ENCODE results near the gene COL6A1. TPM values are rescaled to one million over a fixed set of nuclear protein-coding genes. Genes with fewer than 3 reads are reported as not detected.
A peak's percentile ranks its signal among the peaks of the same experiment; 100 is the strongest.

COL6A1 gene
- total and polyA plus RNA-seq, 5 donors = 112 to 192 (median 165) TPM

GRCh38 chr21:45984584-45985095 is 3.1 kb downstream of the COL6A1 start:
- 73% methylated on average over 3 of the region's 3 CpGs for WGBS
- Histone ChIP-seq H3K4me3 (ENCODE audit: low read length) (no peak overlapping the region), H3K27ac (ENCODE audit: low read length) (no peak overlapping the region), H3K4me1 (ENCODE audit: control insufficient read depth, insufficient read depth, low read length) (no peaks in the 10 kb centered on the region), H3K9me3 (ENCODE audit: control insufficient read depth, low read length) (no peaks in the 10 kb centered on the region), H3K27me3 (ENCODE audit: control insufficient read depth, insufficient read depth) (no peaks in the 10 kb centered on the region)
- ATAC-seq = no peak
- peak in 1 of 3 donors; percentile 29 for DNase-seq
- intact Hi-C loops (cut with DNase I) = loop anchor here in 3 of 4 donors (5.0 kb wide), 2 partner anchors 43 to 113 kb away; partner anchors contain the start of gene COL6A2 (in 2 of the 3)

- ATAC-seq (no peak), DNase-seq (peak; percentile 20 to 65 (median 57))
- Histone ChIP-seq H3K9me3 (ENCODE audit: control insufficient read depth, low read length) (no peaks in the 10 kb centered on the region), H3K4me3 (ENCODE audit: low read length) (no peak overlapping the region), H3K4me1 (ENCODE audit: control insufficient read depth, insufficient read depth, low read length) (no peaks in the 10 kb centered on the region), H3K27me3 (ENCODE audit: control insufficient read depth, insufficient read depth) (no peaks in the 10 kb centered on the region), H3K27ac (ENCODE audit: low read length) (no peak overlapping the region)
- 86% methylated on average over 37 of the region's 37 CpGs for WGBS
- intact Hi-C loops (cut with DNase I) = no loop called here
These were observed 4.1 kb downstream of the COL6A1 start for GRCh38 chr21:45985471-45986315.

DNA sequence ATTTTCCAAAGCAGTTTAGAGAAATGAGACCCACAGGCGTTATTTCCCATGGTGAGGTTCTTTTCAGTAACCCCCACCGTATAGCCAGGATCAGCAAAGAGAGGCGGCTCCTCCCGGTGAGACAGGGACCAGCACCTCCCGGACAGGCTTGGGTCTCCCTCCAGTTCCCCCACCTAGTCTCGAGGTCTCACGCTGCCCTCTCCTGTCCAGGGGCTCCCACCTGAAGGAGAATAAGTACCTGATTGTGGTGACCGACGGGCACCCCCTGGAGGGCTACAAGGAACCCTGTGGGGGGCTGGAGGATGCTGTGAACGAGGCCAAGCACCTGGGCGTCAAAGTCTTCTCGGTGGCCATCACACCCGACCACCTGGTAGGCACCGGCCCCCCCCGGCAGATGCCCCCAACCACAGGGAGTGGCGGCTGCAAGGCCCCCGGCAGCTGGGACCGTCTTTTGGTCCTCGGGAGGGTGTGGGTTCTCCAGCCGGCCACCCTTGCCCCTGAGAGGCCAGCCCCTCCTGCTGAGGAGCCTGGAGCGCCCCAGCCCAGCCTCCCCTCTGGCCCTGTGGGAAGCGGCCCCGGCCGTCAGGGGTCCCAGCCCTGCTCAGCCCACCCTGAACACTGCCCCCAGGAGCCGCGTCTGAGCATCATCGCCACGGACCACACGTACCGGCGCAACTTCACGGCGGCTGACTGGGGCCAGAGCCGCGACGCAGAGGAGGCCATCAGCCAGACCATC is 4.9 kb downstream of the COL6A1 start:
- WGBS = 90% methylated on average over 36 of the region's 36 CpGs
- ATAC-seq (no peak), DNase-seq (peak in 2 of 3 donors; percentile 40 to 58)
- no peaks in the 10 kb centered on the region for H3K27me3 ChIP-seq (ENCODE audit: control insufficient read depth, insufficient read depth)
- H3K9me3 ChIP-seq (ENCODE audit: control insufficient read depth, low read length) = no peaks in the 10 kb centered on the region
- no peak overlapping the region for H3K4me3 ChIP-seq (ENCODE audit: low read length)
- H3K27ac ChIP-seq (ENCODE audit: low read length) = no peak overlapping the region
- intact Hi-C loops (cut with DNase I) = no loop called here
- no peaks in the 10 kb centered on the region for H3K4me1 ChIP-seq (ENCODE audit: control insufficient read depth, insufficient read depth, low read length)

DNA sequence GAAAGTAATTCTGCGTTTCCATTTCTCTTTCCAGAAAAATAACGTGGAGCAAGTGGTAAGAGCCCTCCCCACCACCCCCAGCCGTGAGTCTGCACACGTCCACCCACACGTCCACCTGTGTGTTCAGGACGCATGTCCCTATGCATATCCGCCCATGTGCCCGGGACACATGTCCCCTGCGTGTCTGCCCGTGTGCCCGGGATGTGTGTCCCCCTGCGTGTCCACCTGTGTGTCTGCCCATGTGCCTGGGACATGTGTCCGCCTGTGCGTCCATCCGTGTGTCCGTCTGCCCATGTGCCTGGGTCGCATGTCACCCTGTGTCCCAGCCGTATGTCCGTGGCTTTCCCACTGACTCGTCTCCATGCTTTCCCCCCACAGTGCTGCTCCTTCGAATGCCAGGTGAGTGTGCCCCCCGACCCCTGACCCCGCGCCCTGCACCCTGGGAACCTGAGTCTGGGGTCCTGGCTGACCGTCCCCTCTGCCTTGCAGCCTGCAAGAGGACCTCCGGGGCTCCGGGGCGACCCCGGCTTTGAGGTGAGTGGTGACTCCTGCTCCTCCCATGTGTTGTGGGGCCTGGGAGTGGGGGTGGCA is 5.6 kb downstream of the COL6A1 start:
- DNase-seq = peak in 2 of 3 donors; percentile 51 to 62
- intact Hi-C loops (cut with DNase I) = no loop called here
- Histone ChIP-seq H3K27ac (ENCODE audit: low read length) (no peak overlapping the region), H3K9me3 (ENCODE audit: control insufficient read depth, low read length) (no peaks in the 10 kb centered on the region), H3K27me3 (ENCODE audit: control insufficient read depth, insufficient read depth) (no peaks in the 10 kb centered on the region), H3K4me1 (ENCODE audit: control insufficient read depth, insufficient read depth, low read length) (no peaks in the 10 kb centered on the region), H3K4me3 (ENCODE audit: low read length) (no peak overlapping the region)
- ATAC-seq = no peak
- 90% methylated on average over 29 of the region's 29 CpGs for WGBS

GRCh38 chr21:45988366-45989347 is 7.1 kb downstream of the COL6A1 start:
- H3K27ac ChIP-seq (ENCODE audit: low read length) = no peak overlapping the region
- no peak overlapping the region for H3K4me3 ChIP-seq (ENCODE audit: low read length)
- H3K27me3 ChIP-seq (ENCODE audit: control insufficient read depth, insufficient read depth) = no peaks in the 10 kb centered on the region
- WGBS = 80% methylated on average over 36 of the region's 36 CpGs
- intact Hi-C loops (cut with DNase I) = no loop called here
- no peaks in the 10 kb centered on the region for H3K9me3 ChIP-seq (ENCODE audit: control insufficient read depth, low read length)
- ATAC-seq = no peak
- peak in 2 of 3 donors; percentile 48 to 51 for DNase-seq
- no peaks in the 10 kb centered on the region for H3K4me1 ChIP-seq (ENCODE audit: control insufficient read depth, insufficient read depth, low read length)

- intact Hi-C loops (cut with DNase I) = no loop called here
- 90% methylated on average over 32 of the region's 32 CpGs for WGBS
- no peaks in the 10 kb centered on the region for H3K4me1 ChIP-seq (ENCODE audit: control insufficient read depth, insufficient read depth, low read length)
- H3K27me3 ChIP-seq (ENCODE audit: control insufficient read depth, insufficient read depth) = no peaks in the 10 kb centered on the region
- peak in 2 of 3 donors; percentile 53 to 72 for DNase-seq
- no peak overlapping the region for H3K27ac ChIP-seq (ENCODE audit: low read length)
- H3K9me3 ChIP-seq (ENCODE audit: control insufficient read depth, low read length) = no peaks in the 10 kb centered on the region
- H3K4me3 ChIP-seq (ENCODE audit: low read length) = no peak overlapping the region
- no peak for ATAC-seq
These were observed 7.9 kb downstream of the COL6A1 start for GRCh38 chr21:45989355-45990048.

DNA sequence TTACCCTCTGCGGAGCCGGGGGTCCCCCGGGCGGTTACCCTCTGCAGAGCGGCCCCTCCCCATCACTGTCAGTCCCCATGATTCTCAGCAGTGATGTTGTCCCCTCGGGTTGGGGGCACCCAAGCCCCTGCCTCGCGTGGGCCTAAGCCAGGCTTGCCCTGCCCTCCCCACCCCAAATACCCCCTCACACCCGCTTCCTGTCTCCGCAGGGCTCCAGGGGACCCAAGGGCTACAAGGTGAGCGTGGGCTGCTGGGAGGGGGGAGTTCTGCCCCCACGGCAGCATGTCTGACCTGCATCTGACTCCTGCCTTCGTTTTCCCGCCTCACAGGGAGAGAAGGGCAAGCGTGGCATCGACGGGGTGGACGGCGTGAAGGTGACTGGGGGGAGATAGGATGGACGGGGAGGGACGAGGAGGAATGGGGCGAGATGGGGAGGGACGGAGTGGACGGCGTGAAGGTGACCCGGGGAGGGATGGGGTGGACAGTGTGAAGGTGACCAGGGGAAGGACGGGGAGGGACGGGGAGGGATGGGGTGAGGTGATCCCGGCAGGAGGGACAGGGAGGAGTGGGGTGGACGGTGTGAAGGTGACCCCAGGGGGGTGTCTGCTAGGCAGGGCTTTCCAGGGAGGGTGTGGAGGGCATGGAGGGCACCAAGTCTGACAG is 8.6 kb downstream of the COL6A1 start:
- ATAC-seq (no peak), DNase-seq (peak in 2 of 3 donors; percentile 27 to 70)
- no peak overlapping the region for H3K4me3 ChIP-seq (ENCODE audit: low read length)
- H3K9me3 ChIP-seq (ENCODE audit: control insufficient read depth, low read length) = no peaks in the 10 kb centered on the region
- H3K4me1 ChIP-seq (ENCODE audit: control insufficient read depth, insufficient read depth, low read length) = no peaks in the 10 kb centered on the region
- WGBS = 90% methylated on average over 30 of the region's 30 CpGs
- no peak overlapping the region for H3K27ac ChIP-seq (ENCODE audit: low read length)
- intact Hi-C loops (cut with DNase I) = no loop called here
- H3K27me3 ChIP-seq (ENCODE audit: control insufficient read depth, insufficient read depth) = no peaks in the 10 kb centered on the region

DNA sequence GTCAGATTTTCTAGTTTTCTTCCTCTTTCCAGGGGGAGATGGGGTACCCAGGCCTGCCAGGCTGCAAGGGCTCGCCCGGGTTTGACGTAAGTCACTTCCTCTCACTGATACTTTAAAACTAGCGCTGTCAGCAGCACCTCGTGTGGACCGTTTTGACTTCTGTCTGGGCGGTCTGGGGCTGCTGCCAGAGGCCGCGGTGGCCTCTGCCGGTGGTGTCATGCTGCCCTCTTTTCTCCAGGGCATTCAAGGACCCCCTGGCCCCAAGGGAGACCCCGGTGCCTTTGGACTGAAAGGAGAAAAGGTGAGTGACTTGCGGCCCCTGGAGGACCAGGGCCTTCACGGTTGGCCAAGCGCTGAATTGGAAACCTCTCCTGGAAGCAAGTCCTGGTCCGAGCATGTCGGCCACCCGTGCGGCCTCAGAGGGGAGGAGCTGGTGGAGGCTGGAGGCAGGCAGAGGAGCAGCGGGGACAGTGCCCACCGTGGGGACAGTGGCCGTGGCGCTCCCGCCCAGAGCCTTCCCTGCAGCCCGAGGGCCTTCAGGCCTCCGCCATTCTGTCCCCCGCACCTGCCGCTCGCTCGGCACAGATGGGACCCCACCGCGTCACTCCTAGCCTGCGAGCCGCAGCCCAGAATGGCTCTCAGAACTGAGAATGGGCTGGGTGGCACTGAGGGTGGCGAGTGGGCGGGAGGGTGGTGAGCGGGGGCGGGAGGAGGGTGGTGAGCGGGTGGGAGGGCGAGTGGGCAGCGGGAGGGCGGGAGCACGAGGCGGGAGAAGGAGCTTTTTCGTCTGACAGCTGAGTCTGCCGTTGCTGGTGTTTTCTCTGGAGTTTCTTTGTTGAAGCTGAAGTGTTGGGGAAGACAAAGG is 9.4 kb downstream of the COL6A1 start:
- H3K4me1 ChIP-seq (ENCODE audit: control insufficient read depth, insufficient read depth, low read length) = no peaks in the 10 kb centered on the region
- WGBS = 82% methylated on average over 45 of the region's 45 CpGs
- H3K4me3 ChIP-seq (ENCODE audit: low read length) = no peak overlapping the region
- DNase-seq (peak; percentile 18 to 64 (median 64)), ATAC-seq (no peak)
- no peaks in the 10 kb centered on the region for H3K27me3 ChIP-seq (ENCODE audit: control insufficient read depth, insufficient read depth)
- no peak overlapping the region for H3K27ac ChIP-seq (ENCODE audit: low read length)
- H3K9me3 ChIP-seq (ENCODE audit: control insufficient read depth, low read length) = no peaks in the 10 kb centered on the region
- intact Hi-C loops (cut with DNase I) = no loop called here

Measured in right cardiac atrium (tissue), 5 donors.